Hematopoietic multipotent progenitor cell treated with erythropoietin and hydrocortisone succinate and interleukin-3 and kit ligand, for 17 days (in vitro differentiated cells): ENCODE measurements around the gene SNX8.

Source experiments
- DNase-seq: peaks from one replicate; pipeline ENCODE4 v3.0.0-alpha.2; 2015; ENCODE audit warnings: low spot score

Gene SNX8

GRCh38 chr7:2261611-2262010, 52.6 kb downstream of the SNX8 start:
- DNase-seq = no peak

DNA sequence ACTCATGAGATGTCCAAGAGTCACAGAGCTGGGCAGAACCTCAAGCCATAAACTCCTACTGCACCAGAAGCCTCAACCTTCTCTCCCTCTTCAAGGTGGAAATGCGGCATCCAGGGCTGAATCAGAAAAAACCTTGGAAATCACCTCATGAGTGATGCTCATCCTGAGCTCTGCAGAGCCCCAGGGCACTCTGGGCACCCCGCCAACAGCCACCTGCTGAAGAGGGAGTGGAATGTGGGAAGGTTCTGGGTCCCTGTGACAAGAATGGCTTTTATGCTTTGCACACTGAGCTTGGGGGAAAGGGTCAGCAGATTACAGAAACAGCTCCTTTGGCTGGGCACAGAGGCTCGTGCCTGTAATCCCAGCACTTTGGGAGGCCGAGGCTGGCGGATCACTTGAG, 53.4 kb downstream of the SNX8 start:
- DNase-seq = no peak

DNA sequence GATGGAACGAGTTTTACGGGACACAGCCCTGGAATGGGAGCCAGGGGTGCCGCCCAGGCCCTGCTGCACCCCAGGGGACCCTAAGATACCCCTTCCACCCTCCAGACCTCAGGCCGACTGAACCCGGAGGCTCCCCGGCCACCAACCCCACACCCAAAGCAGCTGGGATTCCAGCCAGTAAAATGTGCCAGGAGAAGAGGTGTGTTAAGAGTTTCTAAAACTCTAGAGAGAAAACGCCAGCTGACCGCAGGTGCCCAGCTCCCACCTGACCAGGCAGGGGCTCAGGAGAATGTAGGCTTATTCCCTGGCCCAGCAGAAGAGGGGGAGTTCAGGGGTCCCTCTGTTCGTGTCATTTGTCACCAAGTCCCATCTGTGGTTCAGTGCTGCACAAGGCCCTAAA, 54.8 kb downstream of the SNX8 start:
- DNase-seq = no peak

DNA sequence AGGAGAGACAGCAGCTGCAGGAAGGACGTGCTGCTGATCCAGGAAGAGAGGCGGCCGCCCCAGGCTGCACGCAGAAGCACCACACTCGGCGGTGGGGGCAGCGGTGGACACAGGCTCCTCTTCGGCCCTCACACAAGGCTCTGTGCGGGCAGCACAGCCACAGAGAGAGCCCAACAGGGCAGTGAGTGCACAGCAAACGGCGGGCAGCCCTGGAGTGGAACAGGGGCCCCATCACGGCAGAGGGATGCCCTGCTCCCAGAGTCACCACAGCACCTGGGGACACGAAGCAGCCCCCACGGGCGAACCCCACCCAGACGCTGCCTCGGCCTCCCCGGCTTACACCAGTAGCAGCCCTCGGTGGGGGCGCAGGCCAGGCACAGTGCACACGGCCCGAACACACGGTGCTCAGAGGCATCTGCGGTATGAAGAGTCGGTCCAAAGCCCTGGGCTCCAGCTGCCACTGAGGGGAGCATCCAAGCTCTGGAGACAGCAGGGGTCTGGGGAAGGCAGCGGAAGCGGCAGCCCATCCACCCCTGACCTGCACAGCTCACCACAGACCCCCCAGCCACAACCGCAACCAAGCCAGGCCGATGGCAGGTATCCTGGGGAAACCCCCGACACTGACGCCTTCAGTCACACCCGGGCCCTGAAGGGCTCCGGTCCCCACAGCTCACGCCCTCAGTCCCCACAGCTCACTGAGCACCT, 55.4 kb downstream of the SNX8 start:
- no peak for DNase-seq

- no peak for DNase-seq
Observed at GRCh38 chr7:2257651-2258050, 56.6 kb downstream of the SNX8 start.

DNA sequence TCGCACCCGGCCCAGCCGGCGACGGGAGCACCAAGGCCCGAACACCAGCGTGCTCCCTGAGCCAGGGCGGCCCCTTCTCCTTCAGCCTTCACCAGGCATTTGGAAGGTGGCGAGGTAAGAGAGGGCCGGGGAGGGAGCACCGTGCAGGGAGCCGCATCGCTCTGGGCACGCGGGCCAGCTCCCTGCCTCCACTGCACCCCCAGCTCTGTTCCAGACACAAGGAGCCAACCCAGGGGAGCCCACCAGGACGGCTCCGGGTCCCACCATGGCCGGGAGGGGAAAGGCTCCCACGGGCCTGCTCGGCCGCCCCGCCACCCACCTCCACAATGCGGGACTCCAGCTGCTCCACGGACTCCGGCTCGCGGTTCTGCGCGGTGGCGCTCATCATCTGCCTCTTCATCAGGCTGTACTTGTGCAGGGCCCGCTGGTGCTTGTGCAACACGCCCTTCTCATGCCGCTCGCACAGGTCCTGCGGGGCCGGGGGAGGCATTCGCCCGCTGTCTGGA, 57.1 kb downstream of the SNX8 start:
- DNase-seq = no peak

GRCh38 chr7:2256306-2257045, 57.8 kb downstream of the SNX8 start:
- DNase-seq = no peak

DNA sequence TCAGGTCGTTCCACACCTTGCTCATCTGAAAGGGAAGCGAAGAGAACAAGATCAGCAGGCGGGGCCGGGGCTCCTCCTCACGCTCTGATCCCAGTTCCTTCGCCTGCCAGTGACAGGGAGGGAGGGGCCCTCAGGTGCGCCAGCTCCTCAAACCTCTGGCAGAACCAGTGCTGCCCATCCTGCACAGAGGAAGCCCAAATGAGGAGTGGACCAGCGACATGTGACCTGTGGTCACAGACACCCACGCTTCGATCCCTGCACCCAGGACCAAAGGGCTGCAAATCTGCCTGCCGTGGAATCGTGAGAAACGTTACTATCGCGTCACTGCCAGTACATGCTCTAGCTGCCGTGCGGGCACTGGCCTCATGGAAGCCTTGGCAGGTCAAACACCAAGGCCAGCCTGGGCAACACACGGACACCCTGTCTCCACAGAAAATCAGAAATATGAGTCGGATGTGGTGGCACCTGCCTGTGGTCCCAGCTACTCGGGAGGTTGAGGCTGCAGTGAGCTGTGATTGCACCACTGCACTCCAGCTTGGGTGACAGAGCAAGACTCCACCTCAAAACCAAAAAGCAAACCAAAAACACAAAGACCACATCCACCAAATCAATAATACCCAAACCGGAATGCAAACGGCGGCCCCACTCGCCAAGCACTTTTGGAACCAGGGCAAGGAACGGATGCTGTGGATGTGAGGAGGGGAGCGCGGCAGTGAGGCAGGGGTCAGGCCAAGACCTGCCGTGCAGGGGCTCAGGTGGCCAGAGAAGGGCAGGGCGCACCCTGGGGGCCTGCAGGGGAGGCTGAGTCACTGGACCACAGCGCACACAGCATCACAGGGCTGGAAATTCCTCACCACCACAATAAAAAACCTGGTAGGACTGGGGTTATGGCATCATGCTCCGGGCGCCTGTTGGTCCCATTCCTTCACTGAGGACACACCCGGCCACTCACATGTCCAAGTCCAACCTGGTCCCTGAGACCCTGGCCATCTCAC, 58.8 kb downstream of the SNX8 start:
- no peak for DNase-seq

- no peak for DNase-seq
Observed at GRCh38 chr7:2254429-2255144, 59.7 kb downstream of the SNX8 start.

DNA sequence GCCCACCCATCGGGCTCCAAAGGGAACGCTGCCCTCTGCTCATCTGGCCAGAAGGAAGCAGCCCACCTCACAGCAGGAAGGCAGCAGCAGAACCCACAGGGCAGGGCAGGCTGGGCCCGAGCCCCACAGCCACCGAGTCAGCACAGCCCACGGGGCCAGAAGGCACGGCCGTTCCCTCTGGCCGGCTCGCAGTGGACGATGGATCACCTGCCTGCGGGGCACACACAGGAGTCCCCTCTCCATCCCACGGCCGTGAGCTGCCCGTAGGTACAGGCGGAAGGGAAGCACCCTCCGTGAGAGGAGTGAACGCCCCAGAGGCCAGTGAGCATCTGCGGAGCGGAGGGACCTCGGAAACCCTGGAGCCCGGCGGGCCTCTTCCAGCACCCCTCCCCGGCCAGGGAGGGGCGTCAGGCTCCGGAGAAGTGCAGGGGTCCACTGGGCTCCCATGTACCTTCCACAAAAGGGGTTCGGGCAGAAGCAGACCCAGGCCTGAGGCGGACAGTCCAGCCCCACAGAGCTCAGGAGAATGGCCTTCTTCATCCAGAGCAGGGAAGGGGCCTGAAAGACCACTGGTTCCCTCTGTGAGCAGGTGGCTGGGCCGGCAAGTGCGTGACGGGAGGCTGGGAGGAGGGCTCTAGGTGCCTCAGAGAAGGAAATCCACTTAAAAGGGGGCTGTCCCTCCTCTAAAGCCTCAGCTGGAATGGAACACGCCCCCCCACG, 60.6 kb downstream of the SNX8 start:
- DNase-seq = no peak

GRCh38 chr7:2253021-2253420, 61.2 kb downstream of the SNX8 start:
- DNase-seq = no peak

- DNase-seq = no peak
Observed at GRCh38 chr7:2251841-2252771, 62.1 kb downstream of the SNX8 start.

- no peak for DNase-seq
Observed at GRCh38 chr7:2251381-2251780, 62.9 kb downstream of the SNX8 start.

GRCh38 chr7:2249744-2250323, 64.4 kb downstream of the SNX8 start:
- DNase-seq = no peak

DNA sequence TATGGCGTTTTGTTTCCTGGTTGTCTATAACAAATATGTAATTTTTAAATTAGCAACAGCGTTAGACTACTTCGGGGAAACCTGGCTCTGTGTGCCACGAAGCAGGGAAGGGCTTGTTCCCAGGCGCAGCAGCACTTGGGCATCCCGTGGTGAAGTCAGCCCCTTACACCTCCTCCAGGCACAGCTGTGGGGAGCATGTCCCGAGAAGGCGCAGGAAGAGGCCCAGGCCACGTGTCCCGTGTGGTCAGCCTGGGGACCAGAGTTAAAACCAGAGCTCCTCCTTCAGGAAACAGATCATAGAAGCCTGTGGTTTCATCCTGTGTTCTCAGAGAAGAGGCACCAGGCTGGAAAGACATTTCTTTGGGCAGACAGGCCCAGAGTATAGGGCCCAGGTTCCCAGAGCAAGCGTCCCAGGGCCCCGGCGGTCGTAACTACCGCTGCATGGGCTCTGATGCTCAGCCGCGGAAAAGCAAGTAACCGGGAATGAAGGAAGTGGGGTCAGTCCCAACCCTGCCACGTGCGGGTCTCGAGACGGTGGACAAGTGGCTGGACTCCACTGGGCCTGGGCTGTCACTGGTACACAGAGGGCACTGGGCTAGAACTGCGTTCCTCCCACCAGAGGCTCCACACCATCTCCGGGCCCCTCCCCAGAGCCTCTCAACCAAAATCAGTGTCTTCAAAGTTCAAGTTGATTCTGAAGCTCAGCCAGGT, 65.1 kb downstream of the SNX8 start:
- DNase-seq = no peak

GRCh38 chr7:2247141-2247995, 66.9 kb downstream of the SNX8 start:
- DNase-seq = peak; percentile 41

GRCh38 chr7:2245883-2246675, 68.2 kb downstream of the SNX8 start:
- no peak for DNase-seq
